Astrocyte (in vitro differentiated cells and primary cell): ENCODE data around the gene AAR2.

ENCODE experiments used
- CTCF ChIP-seq: IDR thresholded peaks from 2 replicates; pipeline ENCODE4 v1.5.1; 2011; ENCODE audit warnings: low read depth, mild to moderate bottlenecking, inconsistent platforms, low read length, moderate library complexity; ENCODE audit not compliant: insufficient read depth
- EZH2 ChIP-seq: IDR thresholded peaks from 2 replicates; pipeline ENCODE4 v1.6.1; 2012; ENCODE audit warnings: mild to moderate bottlenecking, low read length, inconsistent platforms; ENCODE audit not compliant: insufficient read depth

GRCh38 chr20:36273414-36274180, 37.3 kb downstream of the AAR2 start:
- TF ChIP-seq CTCF (peak; percentile 14), EZH2 (no peak)
